GM23338 (cell line): ENCODE measurements around the gene DCLK2. TPM values are rescaled to one million over a fixed set of nuclear protein-coding genes. Genes with fewer than 3 reads are reported as not detected.

Experiments used
- ATAC-seq: fragments of 200-7000 bp; cut with Tn5 transposase; 3 replicates; pipeline ENCODE4 v1.9.1; 2020
- DNase-seq: peaks from one replicate; pipeline ENCODE4 v3.0.0-alpha.2; 2015; ENCODE audit warnings: low spot score
- H2AFZ ChIP-seq: fragments of 200-600 bp; sonication (generic); 2 replicates; pipeline ENCODE4 v1.8.0; 2016; ENCODE audit warnings: antibody characterized with exemption, mild to moderate bottlenecking, moderate library complexity
- H3F3A ChIP-seq: fragments of 200-600 bp; sonication (generic); replicated peaks from 2 replicates; pipeline ENCODE4 v1.8.0; 2017; ENCODE audit warnings: antibody characterized with exemption, mixed run types, low read depth
- H3K27ac ChIP-seq: fragments of 200-600 bp; sonication (generic); 2 replicates; pipeline ENCODE4 v1.6.1; 2016; ENCODE audit warnings: low read depth
- H3K27me3 ChIP-seq: fragments of 200-600 bp; sonication (generic); 2 replicates; pipeline ENCODE4 v1.8.0; 2016; ENCODE audit warnings: mild to moderate bottlenecking, mixed run types, moderate library complexity; ENCODE audit not compliant: insufficient read depth
- H3K36me3 ChIP-seq: fragments of 200-600 bp; sonication (generic); 2 replicates; pipeline ENCODE4 v1.8.0; 2016; ENCODE audit warnings: mild to moderate bottlenecking; ENCODE audit not compliant: insufficient read depth
- H3K4me1 ChIP-seq: fragments of 200-600 bp; sonication (generic); 2 replicates; pipeline ENCODE4 v1.8.0; 2016; ENCODE audit warnings: mild to moderate bottlenecking, moderate library complexity; ENCODE audit not compliant: insufficient read depth
- H3K4me2 ChIP-seq: fragments of 200-600 bp; sonication (generic); 2 replicates; pipeline ENCODE4 v1.7.1; 2017; ENCODE audit warnings: mixed run types
- H3K4me3 ChIP-seq: fragments of 200-600 bp; sonication (generic); 2 replicates; pipeline ENCODE4 v1.6.1; 2016; ENCODE audit warnings: mixed run types
- H3K79me2 ChIP-seq: fragments of 200-600 bp; sonication (generic); replicated peaks from 2 replicates; pipeline ENCODE4 v1.8.0; 2017; ENCODE audit warnings: mild to moderate bottlenecking; ENCODE audit not compliant: insufficient read depth
- H3K9me2 ChIP-seq: fragments of 200-600 bp; sonication (generic); 2 replicates; pipeline ENCODE4 v1.8.0; 2017; ENCODE audit not compliant: insufficient read depth
- H4K20me1 ChIP-seq: fragments of 200-600 bp; sonication (generic); replicated peaks from 2 replicates; pipeline ENCODE4 v1.8.0; 2017; ENCODE audit warnings: mild to moderate bottlenecking; ENCODE audit not compliant: insufficient read depth
- H3K27ac Mint-ChIP-seq: 2 replicates; pipeline ENCODE4 v1.8.0; 2020; ENCODE audit warnings: inconsistent platforms, mild to moderate bottlenecking, moderate library complexity, mixed read lengths
- H3K27me3 Mint-ChIP-seq: 3 replicates; pipeline ENCODE4 v1.8.0; 2022; ENCODE audit warnings: low read depth, mild to moderate bottlenecking, moderate library complexity, mixed read lengths, inconsistent platforms; ENCODE audit not compliant: insufficient read depth, poor library complexity
- H3K36me3 Mint-ChIP-seq: 3 replicates; pipeline ENCODE4 v1.8.0; 2021; ENCODE audit warnings: low read depth, mild to moderate bottlenecking, inconsistent platforms, moderate library complexity, mixed read lengths
- H3K4me1 Mint-ChIP-seq: 3 replicates; pipeline ENCODE4 v1.8.0; 2020; ENCODE audit warnings: mild to moderate bottlenecking, inconsistent platforms, mixed read lengths
- H3K4me3 Mint-ChIP-seq: 3 replicates; pipeline ENCODE4 v1.8.0; 2021; ENCODE audit warnings: moderate library complexity, mild to moderate bottlenecking, inconsistent platforms, mixed read lengths
- H3K9me3 Mint-ChIP-seq: 3 replicates; pipeline ENCODE4 v1.8.0; 2020; ENCODE audit warnings: moderate library complexity, mild to moderate bottlenecking, inconsistent platforms, mixed read lengths
- EZH2 ChIP-seq: fragments of 200-600 bp; sonication (generic); IDR thresholded peaks from one replicate; pipeline ENCODE4 v1.8.0; 2017; ENCODE audit warnings: antibody characterized with exemption, mild to moderate bottlenecking, low read depth; ENCODE audit not compliant: unreplicated experiment
- EZH2phosphoT487 ChIP-seq: fragments of 200-600 bp; sonication (generic); IDR thresholded peaks from one replicate; pipeline ENCODE4 v1.8.1; 2018; ENCODE audit warnings: antibody characterized with exemption; ENCODE audit not compliant: unreplicated experiment
- JUNB ChIP-seq: IDR thresholded peaks from one replicate; pipeline ENCODE4 v1.6.1; 2016; ENCODE audit warnings: antibody characterized with exemption; ENCODE audit not compliant: unreplicated experiment
- ZNF462 ChIP-seq: fragments of 250-450 bp; sonication (Bioruptor Pico); IDR thresholded peaks from 2 replicates; pipeline ENCODE4 v1.5.0; 2020; ENCODE audit warnings: mild to moderate bottlenecking, moderate library complexity
- polyA plus RNA-seq: library from polyadenylated mRNA; unstranded; fragments of >200 nt; fragmentation: Nextera tagmentation; extraction: Ambion mirVana; gene quantifications from 2 replicates; pipeline ENCODE4 v1.2.1, GENCODE V29; 2016
- total RNA-seq: library from RNA; depleted of rRNA; stranded (reverse); fragments of >200 nt; shearing (Covaris generic); gene quantifications from 2 replicates; pipeline ENCODE4 v1.2.3, GENCODE V29; 2014

Gene DCLK2
- total and polyA plus RNA-seq, 2 experiments from 2014 or later, result 0.49 TPM; not detected in 1

GRCh38 chr4:150268444-150268843 is 190.2 kb downstream of the DCLK2 start:
- peaks cover 1% of the 10 kb centered on the region for H3K27me3 Mint-ChIP-seq
- peaks cover 12% of the 10 kb centered on the region; the same call in 2 of the 3 replicates for H3K36me3 Mint-ChIP-seq

More at GRCh38 chr4:150268444-150268843, 190.2 kb downstream of the DCLK2 start:
- Histone ChIP-seq H2AFZ (no peak overlapping the region), H3K27ac (no peak overlapping the region), H3K4me3 (no peak overlapping the region), H3K4me1 (no peaks in the 10 kb centered on the region; the same call in 1 of the 2 replicates), H3K4me2 (no peak overlapping the region), H4K20me1 (no peaks in the 10 kb centered on the region), H3F3A (no peaks in the 10 kb centered on the region), H3K9me2 (no peaks in the 10 kb centered on the region), H3K36me3 (no peaks in the 10 kb centered on the region), H3K27me3 (no peaks in the 10 kb centered on the region), H3K79me2 (no peaks in the 10 kb centered on the region)
- no peak overlapping the region for H3K4me3 Mint-ChIP-seq
- peaks cover 8% of the 10 kb centered on the region; the same call in 2 of the 3 replicates for H3K4me1 Mint-ChIP-seq
- H3K27ac Mint-ChIP-seq, result no peak overlapping the region
- DNase-seq (no peak), ATAC-seq (no peak)
- TF ChIP-seq ZNF462 (CRISPR knock-in tag), result no peak
- no peak for TF ChIP-seq EZH2
- no peak for TF ChIP-seq JUNB
- no peak for TF ChIP-seq EZH2phosphoT487
- H3K9me3 Mint-ChIP-seq, result no peaks in the 10 kb centered on the region
